HepG2 (cell line): ENCODE data around the gene S100A6. TPM values are rescaled to one million over a fixed set of nuclear protein-coding genes. Genes with fewer than 3 reads are reported as not detected.

ENCODE experiments used
- CBX1 ChIP-seq: IDR thresholded peaks from one replicate; pipeline ENCODE4 v1.6.1; 2016; ENCODE audit warnings: antibody characterized with exemption, low read depth
- MED13 ChIP-seq: sonication (generic); formaldehyde crosslinking; IDR thresholded peaks from 2 replicates; pipeline ENCODE4 v1.5.0; 2020; ENCODE audit warnings: missing genetic modification reagents
- MTA1 ChIP-seq: sonication (generic); formaldehyde crosslinking; IDR thresholded peaks from 2 replicates; pipeline ENCODE4 v1.4.0; 2020; ENCODE audit warnings: missing genetic modification reagents, mild to moderate bottlenecking, borderline replicate concordance
- REL ChIP-seq: sonication (generic); formaldehyde crosslinking; conservative IDR thresholded peaks from 2 replicates; pipeline ENCODE4 v1.8.0; 2022; ENCODE audit warnings: mild to moderate bottlenecking, missing genetic modification reagents, moderate library complexity
- RXRA ChIP-seq: sonication (generic); formaldehyde crosslinking; IDR thresholded peaks from 2 replicates; pipeline ENCODE4 v1.5.1; 2020; ENCODE audit warnings: missing genetic modification reagents
- SCMH1 ChIP-seq: sonication (generic); formaldehyde crosslinking; IDR thresholded peaks from 2 replicates; pipeline ENCODE4 v1.9.0; 2021; ENCODE audit warnings: missing genetic modification reagents, mild to moderate bottlenecking, borderline replicate concordance
- SIN3B ChIP-seq: fragments of 150-350 bp; IDR thresholded peaks from 2 replicates; pipeline ENCODE4 v1.6.1; 2014; ENCODE audit warnings: low read length
- SOX6 ChIP-seq, 2 experiments: fragments of 450-650 bp in 1 of 2; sonication (generic) in 1 of 2; formaldehyde crosslinking in 1 of 2; IDR thresholded peaks; 2 replicates each; pipeline versions ENCODE4 v1.4.0 to v1.6.1; 2017 to 2020; ENCODE audit warnings: antibody characterized with exemption in 1 of 2, mild to moderate bottlenecking in 1 of 2, missing genetic modification reagents in 1 of 2
- SSRP1 ChIP-seq: IDR thresholded peaks from 2 replicates; pipeline ENCODE4 v1.6.1; 2016; ENCODE audit warnings: control low read depth
- XRCC5 ChIP-seq: fragments of 200-400 bp; formaldehyde crosslinking; optimal IDR thresholded peaks from 2 replicates; pipeline ENCODE3; 2017; ENCODE audit warnings: mild to moderate bottlenecking, low read length
- ZBTB46 ChIP-seq: sonication (generic); formaldehyde crosslinking; IDR thresholded peaks from 2 replicates; pipeline ENCODE4 v1.4.0; 2020; ENCODE audit warnings: mild to moderate bottlenecking, missing genetic modification reagents, borderline replicate concordance
- ZFAT ChIP-seq: sonication (generic); formaldehyde crosslinking; conservative IDR thresholded peaks from 2 replicates; pipeline ENCODE4 v1.8.1; 2023; ENCODE audit warnings: missing genetic modification reagents, inconsistent platforms
- ZNF24 ChIP-seq: fragments of 450-650 bp; IDR thresholded peaks from 2 replicates; pipeline ENCODE4 v1.6.1; 2017; ENCODE audit warnings: antibody characterized with exemption, mild to moderate bottlenecking
- ZNF326 ChIP-seq: sonication (generic); formaldehyde crosslinking; IDR thresholded peaks from 2 replicates; pipeline ENCODE4 v1.4.0; 2020; ENCODE audit warnings: missing genetic modification reagents, borderline replicate concordance
- ZNF350 ChIP-seq: sonication (generic); formaldehyde crosslinking; IDR thresholded peaks from 2 replicates; pipeline ENCODE4 v1.4.0; 2020; ENCODE audit warnings: mild to moderate bottlenecking, low read depth, missing genetic modification reagents, borderline replicate concordance
- ZNF362 ChIP-seq: sonication (generic); formaldehyde crosslinking; IDR thresholded peaks from 2 replicates; pipeline ENCODE4 v1.4.0; 2020; ENCODE audit warnings: missing genetic modification reagents, mild to moderate bottlenecking, borderline replicate concordance
- ZNF510 ChIP-seq: sonication (generic); formaldehyde crosslinking; IDR thresholded peaks from 2 replicates; pipeline ENCODE4 v1.4.0; 2020; ENCODE audit warnings: low read depth, mild to moderate bottlenecking, missing genetic modification reagents
- ZNF576 ChIP-seq: sonication (generic); formaldehyde crosslinking; IDR thresholded peaks from 2 replicates; pipeline ENCODE4 v1.4.0; 2020; ENCODE audit warnings: mild to moderate bottlenecking, missing genetic modification reagents
- ZNF609 ChIP-seq: sonication (generic); formaldehyde crosslinking; IDR thresholded peaks from 2 replicates; pipeline ENCODE4 v1.4.0; 2020; ENCODE audit warnings: mild to moderate bottlenecking, missing genetic modification reagents, borderline replicate concordance
- ZNF740 ChIP-seq: sonication (generic); formaldehyde crosslinking; IDR thresholded peaks from 2 replicates; pipeline ENCODE4 v1.4.0; 2020; ENCODE audit warnings: missing genetic modification reagents
- ZNF780A ChIP-seq: sonication (generic); formaldehyde crosslinking; IDR thresholded peaks from 2 replicates; pipeline ENCODE4 v1.8.0; 2022; ENCODE audit warnings: mild to moderate bottlenecking, missing genetic modification reagents, moderate library complexity
- ZNF782 ChIP-seq: sonication (generic); formaldehyde crosslinking; IDR thresholded peaks from 2 replicates; pipeline ENCODE4 v1.4.0; 2020; ENCODE audit warnings: missing genetic modification reagents, mild to moderate bottlenecking, borderline replicate concordance
- polyA plus RNA-seq, 8 experiments: library from polyadenylated mRNA; depleted of rRNA in 3 of 8; stranded (reverse) in 7 of 8; unstranded in 1 of 8; fragments of >200 nt; fragmentation: Illumina TruSeq in 4 of 8; extraction: Trizol in 4 of 8; gene quantifications; 2 replicates each; pipeline versions ENCODE4 v1.2.1 to v1.2.3, GENCODE V29; 2011 to 2016; ENCODE audit warnings: low read depth in 4 of 8, missing spikeins in 1 of 8, mixed read lengths in 1 of 8; ENCODE audit not compliant: insufficient read depth in 1 of 8
- total RNA-seq, 5 experiments: library from RNA; depleted of rRNA; stranded (reverse); fragments of >200 nt; fragmentation: Illumina TruSeq; extraction: Trizol; gene quantifications; 2 replicates each; pipeline ENCODE4 v1.2.3, GENCODE V29; 2016; ENCODE audit warnings: low read depth in 1 of 5

The S100A6 gene
- total and polyA plus RNA-seq, 2 of the 13 experiments (the other 11 are each of a cell fraction or from before 2014, with no cell fraction given): 72.9 to 85.0 TPM

- no peak for TF ChIP-seq REL (CRISPR knock-in tag)
- TF ChIP-seq RXRA (CRISPR knock-in tag): no peak; the same call in 1 of the 2 replicates
- no peak for TF ChIP-seq ZNF740 (CRISPR knock-in tag)
- no peak for TF ChIP-seq ZNF782 (CRISPR knock-in tag)
- TF ChIP-seq ZNF362 (CRISPR knock-in tag): no peak
- TF ChIP-seq ZNF780A (CRISPR knock-in tag): no peak
- TF ChIP-seq ZNF350: peak; percentile 55; the same call in 1 of the 2 replicates
- TF ChIP-seq CBX1: no peak
- no peak for TF ChIP-seq ZNF609 (CRISPR knock-in tag)
- TF ChIP-seq MTA1 (CRISPR knock-in tag): no peak
- TF ChIP-seq SSRP1 (CRISPR knock-in tag): no peak
- no peak for TF ChIP-seq ZNF576
- no peak for TF ChIP-seq ZFAT (CRISPR knock-in tag)
- no peak for TF ChIP-seq SIN3B
- no peak for TF ChIP-seq SOX6 (IDR thresholded peaks at IDR 0.05)
- TF ChIP-seq SOX6 (CRISPR knock-in tag; IDR thresholded peaks at IDR 0.05): peak; percentile 68
- no peak for TF ChIP-seq ZNF24
- TF ChIP-seq XRCC5: peak; percentile 79
- TF ChIP-seq MED13 (CRISPR knock-in tag): no peak
- no peak for TF ChIP-seq SCMH1 (CRISPR knock-in tag)
- no peak for TF ChIP-seq ZNF510 (CRISPR knock-in tag)
- no peak for TF ChIP-seq ZNF326 (CRISPR knock-in tag)
- no peak for TF ChIP-seq ZBTB46 (CRISPR knock-in tag)
These were observed 32.7 kb upstream of the S100A6 start (continued) for GRCh38 chr1:153568367-153569099.
